ENCODE data around the gene TRIM56. TPM values are rescaled to one million over a fixed set of nuclear protein-coding genes. Genes with fewer than 3 reads are reported as not detected.
A peak's percentile ranks its signal among the peaks of the same experiment; 100 is the strongest.

Gene TRIM56
- total RNA-seq, 5 donors from 2014 or later (not counting 1 experiment from before 2014, with no cell fraction given) = 47.2 to 80.9 (median 77.4) TPM

GRCh38 chr7:101124376-101125056, 39.2 kb downstream of the TRIM56 start:
- 3% methylated on average over 3 of the region's 7 CpGs for WGBS (ENCODE audit: insufficient coverage)
- ChIA-PET CTCF (no interaction called here), POLR2A (interaction anchor here in 1 of 2 donors (0.6 kb wide), 1 partner anchor 704 kb away, joined by 6 read pairs; no protein-coding TSS in a partner anchor)
- no peaks in the 10 kb centered on the region for H3K9me3 ChIP-seq
- peaks cover 2 to 83% of the 10 kb centered on the region in 2 experiments for H3K27me3 ChIP-seq (replicated peaks in 1 of 2; ENCODE audit: control insufficient read depth in 2 of 2, extremely low read depth in 1 of 2, insufficient read depth in 2 of 2, low read length in 1 of 2)
- ATAC-seq (replicated peaks in 1 of 4) (no peak), DNase-seq (no peak)
- H3K4me3 Mint-ChIP-seq = no peak overlapping the region
- no peaks in the 10 kb centered on the region for H3K36me3 Mint-ChIP-seq
- peaks cover 3 to 27% of the 10 kb centered on the region in 2 experiments for H3K4me1 ChIP-seq (ENCODE audit: control insufficient read depth in 1 of 2, extremely low read depth in 1 of 2, insufficient read depth in 2 of 2, low read length in 2 of 2)
- no peak overlapping the region for H3K27ac Mint-ChIP-seq
- H3K4me1 Mint-ChIP-seq = peaks cover 33 to 45% (median 36%) of the 10 kb centered on the region in 3 donors
- no peaks in the 10 kb centered on the region for H3K9me3 Mint-ChIP-seq
- no peak overlapping the region for H3K27ac ChIP-seq (ENCODE audit: low read length)
- H3K27me3 Mint-ChIP-seq = peaks cover 41 to 71% of the 10 kb centered on the region in 2 donors
- no peaks in the 10 kb centered on the region for H3K36me3 ChIP-seq (ENCODE audit: control insufficient read depth in 2 of 2, extremely low read depth in 1 of 2, insufficient read depth in 1 of 2, low read length in 1 of 2)
- H3K4me3 ChIP-seq (ENCODE audit: control insufficient read depth in 1 of 2, extremely low read depth in 1 of 2, low read length in 1 of 2) = no peak overlapping the region

GRCh38 chr7:101125989-101126650, 40.8 kb downstream of the TRIM56 start:
- Mint-ChIP-seq H3K36me3 (no peaks in the 10 kb centered on the region), H3K4me1 (peaks cover 33 to 45% (median 36%) of the 10 kb centered on the region in 3 donors), H3K4me3 (peak overlapping the region in 1 of 3 donors; percentile 56), H3K27me3 (peaks cover 40 to 68% of the 10 kb centered on the region in 2 donors), H3K27ac (no peak overlapping the region), H3K9me3 (no peaks in the 10 kb centered on the region)
- no peak overlapping the region for H3K27ac ChIP-seq (ENCODE audit: low read length)
- peak in 3 of 4 experiments; percentile 11 to 31 (median 11) for ATAC-seq (replicated peaks in 1 of 4)
- WGBS (ENCODE audit: insufficient coverage) = 18% methylated on average over 10 of the region's 15 CpGs
- H3K27me3 ChIP-seq (replicated peaks in 1 of 2; ENCODE audit: control insufficient read depth in 2 of 2, extremely low read depth in 1 of 2, insufficient read depth in 2 of 2, low read length in 1 of 2) = peaks cover 2 to 83% of the 10 kb centered on the region in 2 experiments
- H3K4me1 ChIP-seq (ENCODE audit: control insufficient read depth in 1 of 2, extremely low read depth in 1 of 2, insufficient read depth in 2 of 2, low read length in 2 of 2) = peaks cover 3 to 27% of the 10 kb centered on the region in 2 experiments
- peak in 2 of 35 experiments; percentile 9 to 13 for DNase-seq
- ChIA-PET POLR2A (no interaction called here), CTCF (interaction anchor here in 1 of 2 donors (0.6 to 1.4 kb wide), 2 partner anchors 18 to 68 kb away, joined by 5 to 7 read pairs; no protein-coding TSS in a partner anchor)
- H3K36me3 ChIP-seq (ENCODE audit: control insufficient read depth in 2 of 2, extremely low read depth in 1 of 2, insufficient read depth in 1 of 2, low read length in 1 of 2) = no peaks in the 10 kb centered on the region
- no peaks in the 10 kb centered on the region for H3K9me3 ChIP-seq
- no peak overlapping the region for H3K4me3 ChIP-seq (ENCODE audit: control insufficient read depth in 1 of 2, extremely low read depth in 1 of 2, low read length in 1 of 2)

GRCh38 chr7:101126651-101127459, 41.6 kb downstream of the TRIM56 start, which contains the start of gene SERPINE1:
Gene SERPINE1, plus strand, starts transcription at chr7:101127104. Its CDS starts 1,290 bp downstream, at chr7:101128394.
- no peaks in the 10 kb centered on the region for H3K9me3 Mint-ChIP-seq
- ChIA-PET POLR2A (no interaction called here), CTCF (interaction anchor here in 1 of 2 donors (0.6 to 1.4 kb wide), 2 partner anchors 17 to 67 kb away, joined by 5 to 7 read pairs; no protein-coding TSS in a partner anchor)
- H3K4me3 Mint-ChIP-seq = peak within 1 kb of the TSS; percentile 32 to 56 (median 50)
- no peaks in the 10 kb centered on the region for H3K36me3 ChIP-seq (ENCODE audit: control insufficient read depth in 2 of 2, extremely low read depth in 1 of 2, insufficient read depth in 1 of 2, low read length in 1 of 2)
- H3K4me1 ChIP-seq (ENCODE audit: control insufficient read depth in 1 of 2, extremely low read depth in 1 of 2, insufficient read depth in 2 of 2, low read length in 2 of 2) = peaks cover 3 to 27% of the 10 kb centered on the region in 2 experiments
- peaks cover 40 to 67% of the 10 kb centered on the region in 2 donors for H3K27me3 Mint-ChIP-seq
- ATAC-seq (replicated peaks in 1 of 4) (peak; percentile 84 to 92 (median 86)), DNase-seq (peak in 34 of 35 experiments; percentile 8 to 53 (median 31))
- peak within 1 kb of the TSS; percentile 12 to 28 for H3K27ac Mint-ChIP-seq
- peaks cover 32 to 42% (median 36%) of the 10 kb centered on the region in 3 donors for H3K4me1 Mint-ChIP-seq
- peaks cover 2 to 79% of the 10 kb centered on the region in 2 experiments for H3K27me3 ChIP-seq (replicated peaks in 1 of 2; ENCODE audit: control insufficient read depth in 2 of 2, extremely low read depth in 1 of 2, insufficient read depth in 2 of 2, low read length in 1 of 2)
- no peak within 1 kb of the TSS for H3K27ac ChIP-seq (ENCODE audit: low read length)
- no peaks in the 10 kb centered on the region for H3K36me3 Mint-ChIP-seq
- WGBS (ENCODE audit: insufficient coverage) = 14% methylated on average over 9 of the region's 22 CpGs
- no peaks in the 10 kb centered on the region for H3K9me3 ChIP-seq
- H3K4me3 ChIP-seq (ENCODE audit: control insufficient read depth in 1 of 2, extremely low read depth in 1 of 2, low read length in 1 of 2) = peak within 1 kb of the TSS in 1 of 2 donors; percentile 12

- Histone ChIP-seq H3K27ac (ENCODE audit: low read length) (no peak overlapping the region), H3K9me3 (no peaks in the 10 kb centered on the region), H3K4me3 (ENCODE audit: control insufficient read depth in 1 of 2, extremely low read depth in 1 of 2, low read length in 1 of 2) (peak overlapping the region in 1 of 2 donors; percentile 11), H3K36me3 (ENCODE audit: control insufficient read depth in 2 of 2, extremely low read depth in 1 of 2, insufficient read depth in 1 of 2, low read length in 1 of 2) (no peaks in the 10 kb centered on the region), H3K4me1 (ENCODE audit: control insufficient read depth in 1 of 2, extremely low read depth in 1 of 2, insufficient read depth in 2 of 2, low read length in 2 of 2) (peaks cover 3 to 27% of the 10 kb centered on the region in 2 experiments), H3K27me3 (replicated peaks in 1 of 2; ENCODE audit: control insufficient read depth in 2 of 2, extremely low read depth in 1 of 2, insufficient read depth in 2 of 2, low read length in 1 of 2) (peaks cover 2 to 74% of the 10 kb centered on the region in 2 experiments)
- no peak for ATAC-seq (replicated peaks in 1 of 4)
- no peak for DNase-seq
- H3K9me3 Mint-ChIP-seq = no peaks in the 10 kb centered on the region
- WGBS (ENCODE audit: insufficient coverage) = 90% methylated on average over 2 of the region's 3 CpGs
- peaks cover 27 to 37% (median 30%) of the 10 kb centered on the region in 3 donors for H3K4me1 Mint-ChIP-seq
- peak overlapping the region in 1 of 3 donors; percentile 56 for H3K4me3 Mint-ChIP-seq
- H3K27ac Mint-ChIP-seq = peak overlapping the region; percentile 12 to 28
- POLR2A ChIA-PET = interaction anchor here in 1 of 2 donors (0.6 kb wide), 1 partner anchor 1811 kb away, joined by 5 read pairs; no protein-coding TSS in a partner anchor
- H3K27me3 Mint-ChIP-seq = peaks cover 35 to 67% of the 10 kb centered on the region in 2 donors
- CTCF ChIA-PET = no interaction called here
- no peaks in the 10 kb centered on the region for H3K36me3 Mint-ChIP-seq
These were observed 42.3 kb downstream of the TRIM56 start for GRCh38 chr7:101127460-101128039.

GRCh38 chr7:101128040-101128834, 43.0 kb downstream of the TRIM56 start:
- CTCF ChIA-PET = no interaction called here
- no peaks in the 10 kb centered on the region for H3K36me3 ChIP-seq (ENCODE audit: control insufficient read depth in 2 of 2, extremely low read depth in 1 of 2, insufficient read depth in 1 of 2, low read length in 1 of 2)
- POLR2A ChIA-PET = interaction anchor here in 1 of 2 donors (0.6 kb wide), 1 partner anchor 1812 kb away, joined by 5 read pairs; no protein-coding TSS in a partner anchor
- H3K4me3 ChIP-seq (ENCODE audit: control insufficient read depth in 1 of 2, extremely low read depth in 1 of 2, low read length in 1 of 2) = no peak overlapping the region
- WGBS (ENCODE audit: insufficient coverage) = 58% methylated on average over 7 of the region's 14 CpGs
- Mint-ChIP-seq H3K27me3 (peaks cover 35 to 65% of the 10 kb centered on the region in 2 donors), H3K4me1 (peaks cover 27 to 37% (median 29%) of the 10 kb centered on the region in 3 donors), H3K27ac (no peak overlapping the region), H3K9me3 (no peaks in the 10 kb centered on the region), H3K4me3 (no peak overlapping the region), H3K36me3 (no peaks in the 10 kb centered on the region)
- H3K4me1 ChIP-seq (ENCODE audit: control insufficient read depth in 1 of 2, extremely low read depth in 1 of 2, insufficient read depth in 2 of 2, low read length in 2 of 2) = peaks cover 3 to 27% of the 10 kb centered on the region in 2 experiments
- DNase-seq (no peak), ATAC-seq (replicated peaks in 1 of 4) (no peak)
- peaks cover 0 to 68% of the 10 kb centered on the region in 2 experiments for H3K27me3 ChIP-seq (replicated peaks in 1 of 2; ENCODE audit: control insufficient read depth in 2 of 2, extremely low read depth in 1 of 2, insufficient read depth in 2 of 2, low read length in 1 of 2)
- no peak overlapping the region for H3K27ac ChIP-seq (ENCODE audit: low read length)
- H3K9me3 ChIP-seq = no peaks in the 10 kb centered on the region
